Measurements from ENCODE around the gene TIGD1.

TIGD1 gene

GRCh38 chr2:232524771-232525170, 25.6 kb downstream of the TIGD1 start:
- in situ Hi-C loops (cut with MboI; ENCODE audit: low sequenced_read_pairs) = no loop called here

DNA sequence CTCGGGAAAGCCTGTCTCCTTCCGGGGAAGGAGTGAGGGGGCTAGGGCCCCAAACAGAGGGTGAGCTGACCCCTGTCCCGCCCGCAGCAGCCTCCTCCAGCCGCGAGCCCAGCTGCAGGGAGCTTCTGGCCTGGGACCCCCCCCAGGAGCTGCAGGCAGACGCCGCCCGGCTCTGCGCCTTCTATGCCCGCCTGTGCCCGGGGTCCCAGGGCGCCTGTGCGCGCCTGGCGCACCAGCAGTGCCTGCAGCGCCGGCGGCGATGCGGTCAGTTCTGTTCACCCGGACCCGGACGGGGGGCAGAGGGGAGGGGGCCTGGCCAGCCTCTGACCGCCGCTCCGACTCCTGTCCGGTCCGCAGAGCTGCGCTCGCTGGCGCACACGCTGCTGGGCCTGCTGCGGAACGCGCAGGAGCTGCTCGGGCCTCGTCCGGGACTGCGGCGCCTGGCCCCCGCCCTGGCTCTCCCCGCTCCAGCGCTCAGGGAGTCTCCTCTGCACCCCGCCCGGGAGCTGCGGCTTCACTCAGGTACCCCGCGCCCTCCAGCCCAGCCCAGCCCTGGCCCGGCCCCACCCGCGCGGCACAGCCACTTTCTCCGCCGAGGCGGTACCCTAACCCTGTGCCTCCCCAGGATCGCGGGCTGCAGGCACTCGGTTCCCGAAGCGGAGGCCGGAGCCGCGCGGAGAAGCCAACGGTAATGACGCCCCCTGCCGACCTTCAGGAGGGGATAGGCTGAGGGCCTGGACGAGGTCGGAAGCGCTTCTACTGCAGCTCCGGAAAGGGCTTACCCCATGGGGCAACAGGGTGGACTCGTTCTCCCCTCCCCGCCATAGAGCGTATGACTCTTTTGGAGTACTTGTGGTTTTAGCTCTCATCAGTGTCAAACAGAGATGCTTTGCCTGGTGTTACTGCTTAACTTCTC, 26.4 kb downstream of the TIGD1 start:
- in situ Hi-C loops (cut with MboI; ENCODE audit: low sequenced_read_pairs) = no loop called here

DNA sequence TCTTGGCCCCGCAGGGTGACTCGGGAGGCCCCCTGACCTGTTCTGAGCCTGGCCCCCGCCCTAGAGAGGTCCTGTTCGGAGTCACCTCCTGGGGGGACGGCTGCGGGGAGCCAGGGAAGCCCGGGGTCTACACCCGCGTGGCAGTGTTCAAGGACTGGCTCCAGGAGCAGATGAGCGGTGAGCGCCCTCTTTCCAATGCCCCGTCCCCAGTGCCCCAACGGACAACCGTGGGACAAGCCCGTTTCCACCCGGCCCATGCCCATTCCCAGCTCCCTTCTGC, 27.0 kb downstream of the TIGD1 start:
- in situ Hi-C loops (cut with MboI; ENCODE audit: low sequenced_read_pairs) = no loop called here

DNA sequence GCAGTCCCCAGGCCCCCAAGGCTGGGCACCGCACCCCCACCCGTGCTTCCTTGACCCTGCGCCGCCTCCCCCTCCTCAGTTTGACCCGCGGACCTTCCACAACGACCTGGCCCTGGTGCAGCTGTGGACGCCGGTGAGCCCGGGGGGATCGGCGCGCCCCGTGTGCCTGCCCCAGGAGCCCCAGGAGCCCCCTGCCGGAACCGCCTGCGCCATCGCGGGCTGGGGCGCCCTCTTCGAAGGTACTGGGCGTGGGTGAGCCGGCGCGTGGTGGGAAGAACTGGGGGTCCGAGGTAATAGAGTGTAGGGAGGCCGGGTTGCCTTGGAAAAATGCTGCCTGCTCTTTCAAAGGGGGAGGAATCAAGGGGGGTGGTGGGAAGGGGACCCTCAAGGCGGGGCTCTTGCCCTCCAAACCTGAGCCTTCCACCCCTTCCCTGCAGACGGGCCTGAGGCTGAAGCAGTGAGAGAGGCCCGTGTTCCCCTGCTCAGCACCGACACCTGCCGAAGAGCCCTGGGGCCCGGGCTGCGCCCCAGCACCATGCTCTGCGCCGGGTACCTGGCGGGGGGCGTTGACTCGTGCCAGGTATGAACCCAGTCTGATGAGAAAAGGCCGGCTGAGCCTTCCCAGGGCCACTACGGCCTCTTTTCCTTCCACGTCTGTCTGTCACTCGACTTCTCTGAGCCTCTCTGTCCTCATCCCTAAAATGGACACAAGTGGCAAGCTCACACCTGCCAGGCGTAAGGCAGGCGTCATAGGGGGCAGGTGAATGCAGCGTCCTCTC, 27.5 kb downstream of the TIGD1 start:
- in situ Hi-C loops (cut with MboI; ENCODE audit: low sequenced_read_pairs) = no loop called here

GRCh38 chr2:232521959-232522622, 28.3 kb downstream of the TIGD1 start:
- in situ Hi-C loops (cut with MboI; ENCODE audit: low sequenced_read_pairs) = no loop called here

GRCh38 chr2:232521098-232521497, 29.3 kb downstream of the TIGD1 start:
- in situ Hi-C loops (cut with MboI; ENCODE audit: low sequenced_read_pairs) = no loop called here

- in situ Hi-C loops (cut with MboI; ENCODE audit: low sequenced_read_pairs) = no loop called here
These were observed 29.9 kb downstream of the TIGD1 start for GRCh38 chr2:232520489-232520888.

DNA sequence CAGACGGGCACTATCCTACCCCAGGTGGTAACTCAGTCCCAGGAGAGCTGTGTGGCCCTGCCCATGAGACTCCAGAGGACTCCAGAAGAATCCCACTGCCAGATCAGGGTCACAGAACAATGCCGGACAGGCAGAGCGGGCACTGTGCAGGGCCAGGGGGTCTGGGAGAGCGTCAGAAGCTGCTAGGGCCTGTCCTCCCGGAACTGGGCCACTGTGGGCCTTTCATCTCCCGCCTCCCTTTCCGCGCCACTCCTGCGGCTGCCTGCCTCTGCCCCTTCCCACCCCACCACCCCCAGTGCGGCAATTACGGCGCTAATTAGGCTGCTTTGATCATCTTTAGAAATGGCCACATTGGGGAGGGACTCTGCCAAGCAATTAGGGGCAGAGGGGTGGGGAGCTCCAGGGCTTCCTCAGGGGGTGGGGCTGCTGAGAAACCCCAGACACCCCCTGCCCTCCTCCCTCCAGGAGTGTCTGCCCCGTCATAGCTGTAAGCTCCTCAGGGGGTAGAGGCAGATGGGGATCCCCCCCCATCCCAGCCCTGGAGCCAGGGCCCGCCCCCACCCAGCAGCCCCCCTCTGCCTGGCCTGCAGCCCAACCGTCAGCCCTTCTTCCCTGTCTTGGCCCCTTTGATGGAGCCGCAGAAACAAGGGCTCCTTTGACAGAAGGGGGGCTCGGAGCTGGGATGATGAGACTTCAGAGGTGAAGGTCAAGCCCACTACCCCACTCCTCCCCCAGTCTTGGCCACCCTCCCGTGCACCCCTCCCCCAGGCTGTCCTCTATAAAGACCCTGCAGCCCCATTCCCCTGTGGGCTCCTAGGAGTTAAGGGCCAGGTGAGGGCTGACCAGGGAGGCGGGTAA, 30.5 kb downstream of the TIGD1 start, which contains the start of gene PRSS56:
TSS of gene PRSS56 (plus strand) at position 808 of the 858 bp plus-strand sequence. CDS start 211 bp downstream, outside the sequence.
- in situ Hi-C loops (cut with MboI; ENCODE audit: low sequenced_read_pairs) = no loop called here

- in situ Hi-C loops (cut with MboI; ENCODE audit: low sequenced_read_pairs) = no loop called here
These were observed 31.5 kb downstream of the TIGD1 start for GRCh38 chr2:232518844-232519243.

DNA sequence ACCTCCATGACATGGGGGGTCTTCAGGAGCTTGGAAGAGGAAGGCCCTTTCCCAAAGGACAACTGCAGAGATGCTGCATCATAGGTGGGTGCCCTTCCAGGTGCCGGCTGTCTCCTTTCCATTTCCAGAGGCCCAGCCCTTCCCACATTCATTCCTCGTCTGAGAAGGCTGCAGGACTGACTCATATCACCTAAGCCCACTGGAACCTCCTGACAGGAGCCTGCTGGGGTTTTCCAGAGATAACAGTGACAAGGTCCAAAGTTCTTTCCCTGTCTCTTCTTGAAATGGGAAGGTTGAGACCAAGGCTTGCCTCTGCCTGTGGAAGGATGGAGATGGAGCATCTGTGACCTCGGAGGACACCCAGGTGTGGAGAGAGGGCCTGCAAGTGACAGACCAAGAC, 33.8 kb downstream of the TIGD1 start:
- in situ Hi-C loops (cut with MboI; ENCODE audit: low sequenced_read_pairs) = no loop called here

GRCh38 chr2:232515639-232516038, 34.7 kb downstream of the TIGD1 start:
- in situ Hi-C loops (cut with MboI; ENCODE audit: low sequenced_read_pairs) = no loop called here

DNA sequence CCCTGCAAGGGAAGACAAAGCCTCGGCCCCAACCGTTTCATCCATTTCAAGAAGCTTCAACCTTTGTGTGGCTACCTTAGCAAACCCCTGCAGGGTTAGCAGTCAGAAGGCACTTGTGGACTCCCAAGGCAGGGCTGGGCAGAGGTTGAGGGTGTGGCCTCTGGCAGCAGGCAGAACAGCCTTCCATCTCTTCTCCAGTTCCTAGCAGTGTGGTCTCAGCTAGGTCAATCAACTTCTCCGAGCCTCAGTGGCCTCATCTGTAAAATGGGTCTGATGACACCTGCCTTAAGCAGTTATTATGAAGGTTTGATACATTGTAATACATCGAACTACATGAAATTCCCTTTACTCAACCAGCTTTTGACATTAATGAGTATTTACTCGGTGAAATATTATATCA, 37.0 kb downstream of the TIGD1 start:
- in situ Hi-C loops (cut with MboI; ENCODE audit: low sequenced_read_pairs) = no loop called here

GRCh38 chr2:232512602-232513001, 37.8 kb downstream of the TIGD1 start:
- in situ Hi-C loops (cut with MboI; ENCODE audit: low sequenced_read_pairs) = no loop called here

GRCh38 chr2:232511336-232511890, 38.9 kb downstream of the TIGD1 start:
- in situ Hi-C loops (cut with MboI; ENCODE audit: low sequenced_read_pairs) = no loop called here

DNA sequence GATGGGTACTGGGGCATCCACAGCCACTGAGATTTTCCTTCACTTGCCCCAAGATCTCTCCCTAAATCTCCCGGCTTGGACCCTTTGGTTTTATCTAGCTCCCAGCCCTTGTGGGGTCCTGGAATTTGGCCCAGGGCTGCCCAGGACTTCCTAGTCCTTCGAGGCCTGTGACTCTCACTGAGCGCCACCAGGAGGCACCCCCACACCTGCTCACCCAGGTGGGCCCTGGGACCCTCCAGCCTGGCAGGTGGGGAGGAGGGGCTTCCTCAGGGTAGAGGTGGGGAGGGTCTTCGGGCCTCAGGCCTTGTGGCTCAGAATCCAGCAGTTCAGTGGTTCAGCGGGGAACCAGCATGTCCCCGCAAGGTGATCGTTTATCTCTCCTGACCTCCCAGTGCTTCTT, 42.1 kb downstream of the TIGD1 start:
- in situ Hi-C loops (cut with MboI; ENCODE audit: low sequenced_read_pairs) = no loop called here

DNA sequence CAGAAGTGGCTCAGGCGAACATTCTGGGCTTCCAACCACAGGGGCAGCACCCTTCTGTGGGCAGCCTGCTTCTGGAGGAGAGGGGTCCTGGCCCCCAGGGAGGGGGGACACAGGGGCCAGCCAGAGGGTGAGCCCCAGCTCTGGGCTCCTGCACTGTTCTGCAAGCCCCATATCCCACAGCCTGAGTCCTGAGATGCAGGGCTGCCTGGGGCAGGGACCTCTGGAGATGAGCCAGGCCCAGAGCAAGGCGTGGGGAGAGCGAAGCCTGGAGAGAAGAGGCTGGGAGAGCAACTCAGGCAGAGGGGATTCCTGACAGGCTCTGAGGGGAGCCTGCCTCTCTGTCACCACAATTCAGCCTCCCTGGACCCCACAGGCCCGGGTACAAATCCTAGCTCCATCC, 43.6 kb downstream of the TIGD1 start:
- in situ Hi-C loops (cut with MboI; ENCODE audit: low sequenced_read_pairs) = no loop called here

DNA sequence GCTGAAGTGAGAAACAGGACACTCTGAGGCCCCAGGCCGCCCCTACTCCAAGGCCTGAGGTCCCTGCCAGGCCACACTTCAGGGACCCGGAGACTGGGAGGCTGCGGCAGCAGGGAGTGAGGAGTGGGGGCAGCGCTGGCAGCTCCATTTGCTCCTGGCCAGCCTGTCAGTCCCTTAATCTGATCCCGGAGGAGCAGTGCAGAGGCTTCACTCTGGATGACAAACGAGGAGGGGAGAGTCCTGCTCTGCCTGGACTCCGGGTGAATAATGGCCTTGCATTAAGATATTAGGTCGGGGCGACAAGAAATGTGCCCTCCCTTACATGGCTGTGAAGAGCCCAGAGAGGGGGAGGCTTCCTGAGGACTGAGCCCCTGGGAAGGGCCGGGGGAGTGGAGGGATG, 44.5 kb downstream of the TIGD1 start:
- in situ Hi-C loops (cut with MboI; ENCODE audit: low sequenced_read_pairs) = no loop called here

GRCh38 chr2:232504438-232504837, 45.9 kb downstream of the TIGD1 start:
- in situ Hi-C loops (cut with MboI; ENCODE audit: low sequenced_read_pairs) = no loop called here

GRCh38 chr2:232503809-232504323, 46.5 kb downstream of the TIGD1 start:
- in situ Hi-C loops (cut with MboI; ENCODE audit: low sequenced_read_pairs) = no loop called here

All from HL-60/S4 treated with phorbol 12-myristate 13-acetate at 8.2 ng/mL for 4 days and 3 days (cell line).